H9 (cell line): Measurements from ENCODE around the gene NCAPH2. TPM values are rescaled to one million over a fixed set of nuclear protein-coding genes. Genes with fewer than 3 reads are reported as not detected.

ENCODE experiments used
- DNase-seq: peaks from one replicate; pipeline ENCODE4 v3.0.0-alpha.2; 2017
- H2AFZ ChIP-seq: one replicate; pipeline ENCODE4 v1.6.1; 2013; ENCODE audit warnings: mild to moderate bottlenecking, low read length, control low read depth, moderate library complexity
- H2AK5ac ChIP-seq: 2 replicates; pipeline ENCODE4 v1.6.1; 2013; ENCODE audit warnings: low read length, control low read depth, mixed read lengths; ENCODE audit not compliant: insufficient read length
- H2BK120ac ChIP-seq: one replicate; pipeline ENCODE4 v1.6.1; 2013; ENCODE audit warnings: low read depth, mild to moderate bottlenecking, low read length, control low read depth, inconsistent platforms; ENCODE audit not compliant: poor library complexity, severe bottlenecking
- H2BK12ac ChIP-seq: 2 replicates; pipeline ENCODE4 v1.6.1; 2013; ENCODE audit warnings: low read length, control low read depth, mixed read lengths, low read depth; ENCODE audit not compliant: insufficient read length
- H2BK15ac ChIP-seq: 2 replicates; pipeline ENCODE4 v1.6.1; 2013; ENCODE audit warnings: low read depth, low read length, control low read depth
- H2BK20ac ChIP-seq: one replicate; pipeline ENCODE4 v1.6.1; 2013; ENCODE audit warnings: low read depth, mild to moderate bottlenecking, low read length, control low read depth, inconsistent platforms; ENCODE audit not compliant: poor library complexity, severe bottlenecking
- H2BK5ac ChIP-seq: 2 replicates; pipeline ENCODE4 v1.6.1; 2013; ENCODE audit warnings: low read length, control low read depth, mixed read lengths; ENCODE audit not compliant: insufficient read length
- H3K14ac ChIP-seq: 2 replicates; pipeline ENCODE4 v1.6.1; 2013; ENCODE audit warnings: low read length, control low read depth; ENCODE audit not compliant: insufficient read depth
- H3K18ac ChIP-seq: 2 replicates; pipeline ENCODE4 v1.6.1; 2013; ENCODE audit warnings: low read depth, mild to moderate bottlenecking, mixed read lengths, low read length, control low read depth; ENCODE audit not compliant: insufficient read length
- H3K23ac ChIP-seq: 2 replicates; pipeline ENCODE4 v1.6.1; 2013; ENCODE audit warnings: low read length, control low read depth, mixed read lengths, low read depth; ENCODE audit not compliant: insufficient read length
- H3K23me2 ChIP-seq: 2 replicates; pipeline ENCODE4 v1.6.1; 2013; ENCODE audit warnings: low read depth, mild to moderate bottlenecking, mixed read lengths, low read length, control low read depth; ENCODE audit not compliant: insufficient read length, poor library complexity, severe bottlenecking
- H3K27ac ChIP-seq: 2 replicates; pipeline ENCODE4 v1.5.1; 2013; ENCODE audit warnings: low read length, control low read depth, mixed read lengths, low read depth; ENCODE audit not compliant: insufficient read length
- H3K27me3 ChIP-seq: 2 replicates; pipeline ENCODE4 v1.6.1; 2013; ENCODE audit warnings: low read length, control low read depth, inconsistent platforms; ENCODE audit not compliant: insufficient read depth
- H3K4ac ChIP-seq: 2 replicates; pipeline ENCODE4 v1.6.1; 2013; ENCODE audit warnings: low read depth, mild to moderate bottlenecking, control low read depth, inconsistent platforms, low read length, moderate library complexity
- H3K4me1 ChIP-seq: 2 replicates; pipeline ENCODE4 v1.6.1; 2013; ENCODE audit warnings: low read length, control low read depth, inconsistent platforms; ENCODE audit not compliant: insufficient read depth
- H3K4me2 ChIP-seq: 2 replicates; pipeline ENCODE4 v1.6.1; 2013; ENCODE audit warnings: low read length, control low read depth, mixed read lengths; ENCODE audit not compliant: insufficient read length, insufficient read depth
- H3K56ac ChIP-seq: 2 replicates; pipeline ENCODE4 v1.6.1; 2013; ENCODE audit warnings: low read depth, mild to moderate bottlenecking, mixed read lengths, low read length, control low read depth; ENCODE audit not compliant: insufficient read length
- H3K79me1 ChIP-seq: 2 replicates; pipeline ENCODE4 v1.6.1; 2013; ENCODE audit warnings: low read depth, mild to moderate bottlenecking, moderate library complexity, low read length, control low read depth, inconsistent platforms; ENCODE audit not compliant: insufficient read depth, poor library complexity, severe bottlenecking
- H3K79me2 ChIP-seq: 2 replicates; pipeline ENCODE4 v1.6.1; 2013; ENCODE audit warnings: low read length, control low read depth, inconsistent platforms; ENCODE audit not compliant: insufficient read depth
- H3K9ac ChIP-seq: 2 replicates; pipeline ENCODE4 v1.6.1; 2013; ENCODE audit warnings: low read length, control low read depth, mixed read lengths; ENCODE audit not compliant: insufficient read length; ENCODE audit errors: extremely low read depth
- H3K9me3 ChIP-seq: one replicate; pipeline ENCODE4 v1.6.1; 2013; ENCODE audit warnings: low read depth, low read length, inconsistent platforms; ENCODE audit not compliant: control insufficient read depth
- H3T11ph ChIP-seq: one replicate; pipeline ENCODE4 v1.6.1; 2013; ENCODE audit warnings: mild to moderate bottlenecking, low read length, control low read depth, inconsistent platforms
- H4K20me1 ChIP-seq: one replicate; pipeline ENCODE4 v1.6.1; 2013; ENCODE audit not compliant: control insufficient read depth, insufficient read length, insufficient read depth
- H4K5ac ChIP-seq: 2 replicates; pipeline ENCODE4 v1.6.1; 2013; ENCODE audit warnings: low read depth, mild to moderate bottlenecking, mixed read lengths, low read length, control low read depth; ENCODE audit not compliant: insufficient read length
- H4K8ac ChIP-seq: replicated peaks from 2 replicates; pipeline ENCODE4 v1.6.1; 2013; ENCODE audit warnings: low read length, control low read depth, mixed read lengths, low read depth; ENCODE audit not compliant: insufficient read length
- H4K91ac ChIP-seq: 2 replicates; pipeline ENCODE4 v1.6.1; 2013; ENCODE audit warnings: low read depth, mild to moderate bottlenecking, moderate library complexity, mixed read lengths, low read length, control low read depth; ENCODE audit not compliant: insufficient read length
- H3K27ac Mint-ChIP-seq, 3 experiments: 2 replicates in 2 of 3; 3 replicates in 1 of 3; pipeline ENCODE4 v1.8.0; 2020 to 2021; ENCODE audit warnings: mixed read lengths in 3 of 3, mild to moderate bottlenecking in 1 of 3, moderate library complexity in 1 of 3
- H3K27me3 Mint-ChIP-seq: 2 replicates; pipeline ENCODE4 v1.8.0; 2021; ENCODE audit warnings: low read depth, mild to moderate bottlenecking, moderate library complexity, mixed read lengths
- H3K36me3 Mint-ChIP-seq, 3 experiments: 2 replicates in 2 of 3; 3 replicates in 1 of 3; pipeline ENCODE4 v1.8.0; 2020 to 2021; ENCODE audit warnings: low read depth in 3 of 3, mixed read lengths in 3 of 3; ENCODE audit not compliant: insufficient read depth in 1 of 3
- H3K4me1 Mint-ChIP-seq, 2 experiments: 2 replicates each; pipeline ENCODE4 v1.8.0; 2020; ENCODE audit warnings: mixed read lengths in 2 of 2
- H3K4me3 Mint-ChIP-seq, 2 experiments: 2 replicates in 1 of 2; 3 replicates in 1 of 2; pipeline ENCODE4 v1.8.0; 2020 to 2021; ENCODE audit warnings: mild to moderate bottlenecking in 2 of 2, mixed read lengths in 2 of 2, moderate library complexity in 1 of 2
- H3K9me3 Mint-ChIP-seq, 2 experiments: 2 replicates in 1 of 2; 3 replicates in 1 of 2; pipeline ENCODE4 v1.8.0; 2020; ENCODE audit warnings: mild to moderate bottlenecking in 2 of 2, mixed read lengths in 2 of 2, moderate library complexity in 1 of 2
- WGBS: extraction: QIAGEN DNeasy Blood & Tissue Kit; methylation state at CpG from one replicate; pipeline ENCODE4 v1.1.7; 2013; ENCODE audit warnings: missing lambda C conversion rate, low lambda C conversion rate, mixed read lengths; ENCODE audit not compliant: insufficient read length; ENCODE audit errors: extremely low coverage; 5-methylcytosine and 5-hydroxymethylcytosine counted together
- total RNA-seq: library from RNA; stranded (reverse); gene quantifications from 2 replicates; pipeline ENCODE4 v1.2.1, GENCODE V29; 2021
- TF ChIP-seq, protein P1 (sequence below): fragments of 200-600 bp; sonication (generic); conservative IDR thresholded peaks from 3 replicates; pipeline ENCODE4 v1.8.0; 2021; ENCODE audit warnings: antibody characterized with exemption, mild to moderate bottlenecking

The NCAPH2 gene
- total RNA-seq, 1 experiment from 2014 or later = 76.2 TPM

DNA sequence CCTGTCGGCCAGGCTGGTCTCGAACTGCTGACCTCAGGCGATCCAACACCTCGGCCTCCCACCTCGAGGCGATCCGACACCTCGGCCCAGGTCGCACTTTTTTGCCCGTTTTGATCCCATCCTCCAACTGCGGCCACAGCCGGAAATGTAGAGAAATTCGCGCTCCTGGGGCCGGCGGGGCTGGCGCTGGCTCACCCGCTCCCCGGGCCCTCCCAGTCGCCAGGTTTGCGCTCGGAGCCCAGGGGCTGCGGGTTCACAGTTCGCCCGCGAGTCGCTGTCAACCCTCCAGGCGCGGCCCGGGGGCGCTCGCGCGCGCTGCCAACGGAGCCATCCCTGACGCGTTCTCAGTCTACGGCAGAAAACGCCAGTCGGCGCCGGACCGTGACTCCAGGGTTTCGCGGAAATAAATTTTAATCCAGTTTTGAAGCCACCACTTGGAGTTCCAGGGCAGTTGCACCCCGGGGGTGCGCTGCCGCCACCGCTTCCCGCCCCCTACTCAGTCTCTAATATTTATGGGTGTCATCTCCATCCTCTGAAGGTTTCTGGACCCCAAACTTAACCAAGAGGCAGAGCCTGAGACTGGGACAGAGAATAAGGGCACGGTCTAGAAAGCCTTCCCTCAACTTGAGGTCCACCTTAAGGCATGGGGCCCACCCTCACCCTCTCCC lies 36.2 kb downstream of the NCAPH2 start:
- no peak overlapping the region for H2AFZ ChIP-seq
- no peak overlapping the region for H4K91ac ChIP-seq
- TF ChIP-seq, protein P1, sequence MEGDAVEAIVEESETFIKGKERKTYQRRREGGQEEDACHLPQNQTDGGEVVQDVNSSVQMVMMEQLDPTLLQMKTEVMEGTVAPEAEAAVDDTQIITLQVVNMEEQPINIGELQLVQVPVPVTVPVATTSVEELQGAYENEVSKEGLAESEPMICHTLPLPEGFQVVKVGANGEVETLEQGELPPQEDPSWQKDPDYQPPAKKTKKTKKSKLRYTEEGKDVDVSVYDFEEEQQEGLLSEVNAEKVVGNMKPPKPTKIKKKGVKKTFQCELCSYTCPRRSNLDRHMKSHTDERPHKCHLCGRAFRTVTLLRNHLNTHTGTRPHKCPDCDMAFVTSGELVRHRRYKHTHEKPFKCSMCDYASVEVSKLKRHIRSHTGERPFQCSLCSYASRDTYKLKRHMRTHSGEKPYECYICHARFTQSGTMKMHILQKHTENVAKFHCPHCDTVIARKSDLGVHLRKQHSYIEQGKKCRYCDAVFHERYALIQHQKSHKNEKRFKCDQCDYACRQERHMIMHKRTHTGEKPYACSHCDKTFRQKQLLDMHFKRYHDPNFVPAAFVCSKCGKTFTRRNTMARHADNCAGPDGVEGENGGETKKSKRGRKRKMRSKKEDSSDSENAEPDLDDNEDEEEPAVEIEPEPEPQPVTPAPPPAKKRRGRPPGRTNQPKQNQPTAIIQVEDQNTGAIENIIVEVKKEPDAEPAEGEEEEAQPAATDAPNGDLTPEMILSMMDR = peak; percentile 78
- peaks cover 2% of the 10 kb centered on the region for H3K23me2 ChIP-seq
- no peaks in the 10 kb centered on the region for H3K79me2 ChIP-seq
- H4K8ac ChIP-seq = no peak overlapping the region
- no peaks in the 10 kb centered on the region for H3K79me1 ChIP-seq
- H2BK120ac ChIP-seq = no peak overlapping the region
- H3K4me2 ChIP-seq = no peak overlapping the region
- H3K4ac ChIP-seq = no peak overlapping the region
- no peak overlapping the region for H4K5ac ChIP-seq
- H4K20me1 ChIP-seq = no peaks in the 10 kb centered on the region
- H2BK15ac ChIP-seq = no peak overlapping the region
- WGBS = no CpG with 5 or more reads among the region's 52 CpGs
- H3K9ac ChIP-seq = no peak overlapping the region
- Mint-ChIP-seq H3K9me3 (no peaks in the 10 kb centered on the region; a peak in 1 of 5 replicates), H3K36me3 (no peaks in the 10 kb centered on the region), H3K27me3 (peaks cover 49% of the 10 kb centered on the region), H3K4me3 (peak overlapping the region; percentile 27 to 46; a peak in 3 of 5 replicates), H3K27ac (no peak overlapping the region), H3K4me1 (no peaks in the 10 kb centered on the region)
- H3K9me3 ChIP-seq = no peaks in the 10 kb centered on the region
- no peaks in the 10 kb centered on the region for H3K4me1 ChIP-seq
- H3T11ph ChIP-seq = no peak overlapping the region
- peak; percentile 89 for DNase-seq
- H2AK5ac ChIP-seq = no peak overlapping the region
- H3K27me3 ChIP-seq = no peaks in the 10 kb centered on the region; the same call in 1 of the 2 replicates
- no peak overlapping the region for H3K14ac ChIP-seq
- no peak overlapping the region for H3K56ac ChIP-seq
- no peak overlapping the region for H3K18ac ChIP-seq
- no peak overlapping the region for H2BK12ac ChIP-seq
- H3K27ac ChIP-seq = no peak overlapping the region
- no peak overlapping the region for H2BK20ac ChIP-seq
- no peak overlapping the region for H2BK5ac ChIP-seq
- H3K23ac ChIP-seq = no peak overlapping the region
